ENCODE data around the gene AQR.

DNA sequence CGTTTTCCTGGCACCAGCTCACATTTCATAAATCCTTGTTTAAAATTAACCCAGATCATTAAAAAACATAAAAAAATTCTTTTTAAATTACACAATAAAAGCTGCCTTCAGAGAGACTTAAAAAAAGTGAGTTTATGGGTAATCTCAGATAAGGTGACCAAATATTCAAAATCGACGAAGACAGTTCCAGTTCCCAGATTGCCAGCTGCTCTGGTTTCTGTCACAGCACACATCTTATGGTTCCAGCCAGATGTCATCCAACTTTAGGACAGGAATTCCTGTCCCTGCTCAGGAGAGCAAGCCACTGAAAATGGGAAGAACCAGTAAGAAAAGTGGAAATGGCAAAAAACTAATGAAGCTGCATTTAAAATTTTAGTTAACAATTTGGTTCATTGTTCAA lies 34.4 kb upstream of the AQR start:
- no peak for TF ChIP-seq POLR2AphosphoS5 (IDR thresholded peaks at IDR 0.05)
- TF ChIP-seq CTCF (IDR thresholded peaks at IDR 0.05; ENCODE audit: poor library complexity, severe bottlenecking) = no peak
- TF ChIP-seq REST (IDR thresholded peaks at IDR 0.05; ENCODE audit: borderline replicate concordance) = no peak
- no peak for TF ChIP-seq MXI1 (conservative IDR thresholded peaks at IDR 0.05; ENCODE audit: poor library complexity, severe bottlenecking)
- TF ChIP-seq EP300 (conservative IDR thresholded peaks at IDR 0.05; ENCODE audit: poor library complexity, severe bottlenecking) = no peak
- no peak for TF ChIP-seq EZH2 (IDR thresholded peaks at IDR 0.05; ENCODE audit: borderline replicate concordance, insufficient read depth, low read length, poor library complexity, severe bottlenecking)

Measured in neural cell (in vitro differentiated cells).